GM21717 (cell line): ENCODE results near the gene CD63.

Source experiments
- ATAC-seq: cut with Tn5 transposase; IDR thresholded peaks from one replicate; pipeline ENCODE4 v1.9.1; 2021; ENCODE audit warnings: mild to moderate bottlenecking, moderate library complexity; ENCODE audit not compliant: unreplicated experiment

The CD63 gene

DNA sequence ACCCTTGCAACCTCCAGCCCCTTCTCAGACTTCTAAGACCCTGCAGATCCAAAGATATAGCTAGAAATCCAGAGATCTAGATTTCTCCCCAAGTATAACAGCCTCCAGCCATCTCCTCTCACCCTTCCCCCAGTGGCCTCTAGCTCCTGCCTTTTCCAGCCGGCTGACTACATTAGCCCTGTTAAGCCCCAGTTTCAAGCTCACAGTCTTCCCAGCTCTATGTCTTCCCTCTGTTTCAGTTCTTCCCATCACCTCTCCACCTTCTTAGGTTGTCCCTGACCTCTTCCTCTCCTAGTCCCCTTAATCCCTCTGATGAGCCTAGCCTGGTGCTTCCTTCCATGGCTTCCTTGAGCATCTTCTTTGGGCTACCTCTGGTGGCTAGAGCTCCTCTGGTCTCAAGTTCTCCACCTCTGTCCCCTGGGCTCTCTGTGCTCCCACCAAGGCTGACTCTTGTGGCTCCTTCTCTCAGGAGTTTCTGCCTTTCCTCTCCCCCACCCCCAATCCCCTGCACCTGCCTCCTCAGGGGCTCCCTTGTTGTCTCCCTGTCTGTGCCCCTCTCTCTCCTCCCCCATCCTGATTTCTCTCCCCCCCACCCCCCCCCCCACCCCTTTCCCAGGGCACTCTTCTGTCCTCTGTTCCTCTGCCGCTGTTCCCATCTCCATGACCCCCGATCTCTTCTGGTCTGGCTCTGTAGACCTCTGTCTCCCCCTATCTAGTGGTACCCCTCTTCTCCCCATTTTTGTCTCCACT, 13.3 kb upstream of the CD63 start:
- ATAC-seq, result no peak

DNA sequence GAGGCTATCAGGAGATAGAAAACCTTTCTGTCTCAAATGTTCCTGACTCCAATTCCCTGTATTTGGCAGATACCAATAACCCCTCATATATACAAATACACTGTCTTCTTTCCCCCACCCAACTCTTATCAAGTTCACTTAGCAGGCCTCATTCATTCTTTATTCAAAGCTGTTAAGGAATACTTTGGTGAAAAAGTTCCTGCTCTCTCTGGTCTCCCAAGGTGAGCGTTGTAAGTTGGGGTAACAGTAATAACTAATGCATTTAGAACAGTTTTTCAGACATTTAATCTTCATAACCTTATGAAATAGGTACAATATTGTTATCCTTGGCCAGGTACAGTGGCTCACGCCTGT, 10.2 kb upstream of the CD63 start:
- no peak for ATAC-seq

DNA sequence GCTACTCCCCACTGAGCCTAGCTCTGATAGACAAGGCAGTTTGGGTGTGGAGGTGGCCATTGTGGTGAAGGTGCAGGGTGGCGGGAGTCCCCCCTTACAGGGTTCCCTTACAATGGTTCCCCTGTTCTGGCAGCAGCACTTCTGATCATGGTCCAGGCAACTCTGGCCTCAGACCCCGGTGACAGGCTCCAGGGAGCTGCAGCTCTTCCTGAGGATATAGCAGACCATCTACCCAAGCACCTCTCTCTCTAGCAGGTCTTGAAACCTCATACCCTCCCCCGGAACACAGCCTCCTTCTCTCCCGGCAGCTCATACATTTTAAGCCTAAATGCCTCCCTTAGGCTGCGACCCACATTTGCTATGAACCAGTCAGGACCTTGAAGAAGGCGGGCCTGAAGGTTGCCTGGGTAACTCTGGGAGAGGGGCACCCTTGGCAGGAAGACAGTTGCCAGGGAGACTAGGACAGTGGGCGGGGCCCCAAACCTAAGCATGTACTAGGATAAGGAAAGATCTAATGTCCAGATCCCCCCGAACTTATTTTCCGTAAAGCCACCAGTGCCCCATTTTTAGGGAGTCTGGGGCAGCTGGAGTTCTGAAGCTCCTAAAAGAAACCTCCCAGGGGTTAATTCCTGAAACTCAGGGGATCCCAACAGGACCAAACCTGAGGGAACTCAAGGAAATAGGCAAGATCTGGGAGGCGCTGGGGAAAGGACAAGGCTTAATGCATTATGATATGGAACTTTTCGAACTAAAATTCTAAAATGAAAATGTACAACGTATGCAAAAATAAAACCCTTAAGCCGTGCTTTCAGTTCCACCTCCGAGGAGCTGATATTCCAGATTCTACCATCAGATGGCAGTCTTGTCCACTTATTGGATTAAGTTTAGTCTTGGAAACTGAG, 9.6 kb upstream of the CD63 start:
- peak; percentile 85 for ATAC-seq

DNA sequence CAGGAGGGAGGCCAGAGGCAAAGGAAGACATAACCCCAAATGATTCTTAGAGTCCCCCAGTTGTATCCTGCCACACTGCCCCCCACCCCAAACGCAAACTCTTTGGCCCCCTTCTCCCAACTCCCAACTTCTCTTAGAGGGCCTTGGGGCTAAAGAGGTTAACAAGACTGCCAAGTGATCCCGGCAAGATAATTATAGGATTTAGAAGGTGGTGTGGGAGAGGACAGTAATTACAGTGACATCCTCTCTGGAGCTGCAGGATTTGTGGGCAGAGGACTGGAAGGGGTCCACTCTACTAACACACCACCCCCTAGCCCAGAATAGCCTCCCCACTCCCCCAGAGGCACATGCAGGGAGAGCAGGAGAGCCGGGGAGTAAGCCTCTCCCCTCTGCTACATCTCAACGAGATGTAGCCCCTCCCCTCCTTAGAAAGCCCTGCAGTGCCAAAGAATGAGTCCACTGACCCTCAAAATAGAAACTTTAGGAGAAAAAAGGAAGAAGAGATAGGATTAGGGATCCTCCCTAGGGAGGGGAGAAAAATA, 8.8 kb upstream of the CD63 start:
- no peak for ATAC-seq

DNA sequence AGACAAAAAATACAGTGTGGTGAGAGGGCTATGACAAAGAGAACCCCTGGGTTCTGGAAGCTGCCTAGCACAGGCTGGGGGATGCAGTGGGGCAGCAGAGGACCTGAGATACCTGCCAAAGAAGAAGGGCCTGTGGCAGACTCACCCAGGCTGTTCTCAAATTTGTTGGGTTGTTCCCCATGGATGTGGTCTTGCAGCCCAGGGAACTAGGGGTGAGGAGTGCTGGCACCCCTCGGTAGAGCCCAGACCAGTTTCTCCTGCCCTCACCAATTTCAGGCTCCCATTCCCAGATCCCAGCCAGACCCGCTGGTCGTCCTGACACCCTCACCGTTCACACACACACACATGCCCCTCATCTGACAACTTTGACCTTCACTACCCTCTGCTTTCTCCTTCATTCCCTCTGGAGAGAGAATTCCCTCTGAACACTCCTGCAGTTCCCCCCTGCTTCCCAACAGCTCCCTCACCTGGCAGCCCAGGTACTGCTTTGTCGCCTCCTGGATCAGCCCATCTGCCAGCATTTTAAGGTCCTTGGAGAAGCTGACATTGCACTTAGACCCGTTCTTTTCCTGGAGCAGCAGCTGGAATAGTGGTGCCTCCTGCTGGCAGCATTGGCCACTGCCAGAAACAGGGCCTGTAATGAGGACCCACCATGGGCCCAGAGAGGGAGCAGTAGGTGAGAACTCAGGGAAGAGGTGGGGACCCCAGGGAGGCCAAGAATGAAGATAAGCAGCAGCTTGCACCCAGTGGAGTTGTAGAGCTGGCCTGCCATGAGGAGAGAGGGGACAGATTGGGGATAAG, 8.2 kb upstream of the CD63 start:
- ATAC-seq, result peak; percentile 42

DNA sequence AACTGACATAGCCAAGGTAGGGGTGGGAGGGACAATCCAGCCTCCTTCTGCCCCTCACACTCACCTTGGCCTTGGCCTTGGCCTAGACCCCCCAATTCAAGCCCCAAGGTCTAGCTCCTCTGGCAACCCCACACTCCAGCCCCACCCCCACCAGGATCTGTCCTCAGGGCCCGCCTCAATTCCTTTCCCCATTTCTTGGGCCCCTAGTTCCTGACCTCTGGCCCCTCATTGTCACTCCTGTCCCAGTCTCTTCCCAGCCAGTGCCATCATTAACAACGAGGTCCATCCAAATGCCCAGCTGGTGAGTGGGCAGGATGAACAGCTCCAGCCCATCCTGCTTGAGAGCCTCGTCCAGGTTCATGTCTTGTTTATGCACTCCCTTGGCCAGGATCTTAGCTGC, 7.3 kb upstream of the CD63 start:
- no peak for ATAC-seq

DNA sequence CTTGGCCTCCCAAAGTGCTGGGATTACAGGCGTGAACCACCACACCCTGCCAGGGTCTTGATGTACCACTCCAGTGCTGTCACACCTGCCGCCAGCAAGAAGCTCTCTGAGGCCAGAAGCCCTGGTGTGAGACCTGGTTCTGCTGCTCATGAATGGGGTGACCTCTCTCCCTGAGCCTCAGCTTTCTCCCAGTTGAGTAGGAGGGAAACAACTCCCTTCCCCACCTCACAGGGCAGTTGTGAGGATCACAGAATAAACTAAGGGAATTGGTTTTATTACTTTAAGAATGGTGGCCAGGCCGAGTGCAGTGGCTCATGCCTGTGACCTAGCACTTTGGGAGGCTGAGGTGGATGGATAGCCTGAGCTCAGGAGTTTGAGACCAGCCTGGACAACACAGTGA, 5.8 kb upstream of the CD63 start:
- no peak for ATAC-seq

DNA sequence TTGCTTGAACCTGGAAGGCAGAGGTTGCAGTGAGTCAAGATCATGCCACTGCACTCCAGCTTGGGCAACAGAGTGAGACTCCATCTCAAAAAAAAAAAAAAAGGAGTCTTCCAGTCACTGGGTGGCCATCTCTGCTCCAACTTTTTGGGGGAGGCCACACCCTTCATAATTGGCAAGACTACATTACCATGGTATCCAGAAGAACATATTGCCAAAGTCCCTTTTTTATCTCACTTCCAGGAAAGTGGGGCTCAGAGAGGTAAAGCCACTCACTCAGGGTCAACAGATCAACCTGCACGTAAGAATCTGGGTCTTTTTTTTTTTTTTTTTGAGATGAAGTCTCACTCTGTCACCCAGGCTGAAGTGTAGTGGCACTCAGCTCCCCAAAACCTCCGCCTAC, 5.0 kb upstream of the CD63 start:
- ATAC-seq, result no peak

DNA sequence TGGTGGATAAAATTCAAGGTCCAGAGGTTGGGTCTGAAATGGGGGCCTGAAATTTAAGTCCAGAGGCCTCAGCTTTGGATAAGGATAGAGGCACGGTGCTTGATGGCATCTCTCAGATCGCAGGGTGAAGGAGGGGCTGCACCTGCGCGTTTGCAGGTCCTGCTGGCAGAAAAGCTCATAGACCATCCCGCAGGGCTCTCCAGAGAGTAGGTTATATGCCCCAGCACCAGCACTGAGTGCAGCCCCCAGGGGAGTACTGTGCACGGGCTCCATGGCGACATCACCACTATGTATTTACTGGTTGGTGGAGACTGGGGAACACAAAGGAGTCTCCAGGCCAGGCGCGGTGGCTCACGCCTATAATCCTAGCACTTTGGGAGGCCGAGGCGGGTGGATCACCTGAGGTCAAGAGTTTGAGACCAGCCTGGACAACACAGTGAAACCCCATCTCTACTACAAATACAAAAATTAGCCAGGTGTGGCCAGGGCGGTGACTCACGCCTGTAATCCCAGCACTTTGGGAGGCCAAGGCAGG, 4.3 kb upstream of the CD63 start:
- no peak for ATAC-seq

DNA sequence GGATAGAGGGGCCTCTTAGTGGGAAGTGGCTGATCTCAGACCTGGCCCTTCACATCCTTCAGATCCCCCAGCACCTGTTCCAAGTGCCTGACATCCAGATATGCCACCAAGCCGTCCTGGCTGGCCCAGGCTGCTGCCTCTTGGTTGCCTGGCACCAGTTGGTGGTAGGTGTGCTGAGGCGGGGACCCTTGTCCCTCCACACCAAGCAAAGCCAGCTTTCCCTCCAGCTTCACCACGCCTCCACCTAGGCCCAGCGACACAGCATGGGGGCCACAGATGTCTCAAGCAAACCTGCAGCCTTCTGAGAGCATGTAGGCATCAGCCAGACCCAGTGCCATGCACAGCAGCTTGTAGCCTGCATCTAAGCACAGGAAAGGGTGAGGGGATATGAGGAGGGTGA, 3.5 kb upstream of the CD63 start:
- ATAC-seq, result no peak

DNA sequence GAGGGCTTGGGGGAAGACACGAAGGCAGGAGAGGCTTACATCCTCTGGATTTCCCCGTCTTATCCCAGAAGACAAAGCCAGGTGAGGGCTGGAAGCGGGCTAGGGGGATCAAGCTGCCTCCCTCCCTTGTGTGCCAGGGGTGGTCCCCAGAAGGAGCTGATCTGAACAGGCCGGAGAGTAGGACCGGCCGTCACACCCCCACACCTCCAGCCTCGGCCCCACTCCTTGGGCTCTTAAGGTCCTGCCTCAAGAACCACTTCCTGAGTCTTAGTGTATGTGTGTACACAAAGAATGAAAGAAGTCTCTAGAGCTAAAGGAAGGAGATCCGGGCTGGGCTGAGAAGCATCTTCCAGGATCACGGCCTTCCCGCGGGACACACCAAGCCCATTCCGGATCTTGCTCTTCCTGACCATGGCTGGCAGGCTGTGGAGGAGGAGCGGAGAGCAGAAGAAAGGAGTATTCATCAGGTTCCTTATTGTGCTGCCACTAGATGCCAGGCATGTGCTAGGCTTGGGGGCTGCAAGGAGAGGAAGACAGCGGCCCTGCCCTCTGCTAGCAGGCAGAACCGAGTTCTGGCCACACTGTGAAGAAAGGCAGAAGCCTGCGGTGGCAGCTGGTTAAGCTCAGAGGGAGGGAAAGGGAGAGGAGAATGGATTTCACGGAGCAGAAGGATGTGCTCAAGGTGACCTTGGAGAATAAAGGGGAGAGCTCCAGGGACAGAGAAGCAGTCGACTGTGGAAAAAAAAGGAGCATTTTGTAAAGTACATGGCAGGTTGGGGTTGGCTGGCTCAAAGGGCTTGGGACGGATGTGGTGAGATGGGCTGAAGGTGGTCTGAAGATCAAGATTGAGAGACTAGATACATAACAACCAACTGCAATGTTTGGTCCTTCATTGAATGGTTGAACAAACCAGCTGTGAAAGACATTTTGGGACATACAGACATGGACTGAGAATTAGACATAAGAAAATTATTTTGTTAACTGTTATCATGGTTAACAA, 1.3 kb upstream of the CD63 start:
- ATAC-seq, result peak; percentile 29

DNA sequence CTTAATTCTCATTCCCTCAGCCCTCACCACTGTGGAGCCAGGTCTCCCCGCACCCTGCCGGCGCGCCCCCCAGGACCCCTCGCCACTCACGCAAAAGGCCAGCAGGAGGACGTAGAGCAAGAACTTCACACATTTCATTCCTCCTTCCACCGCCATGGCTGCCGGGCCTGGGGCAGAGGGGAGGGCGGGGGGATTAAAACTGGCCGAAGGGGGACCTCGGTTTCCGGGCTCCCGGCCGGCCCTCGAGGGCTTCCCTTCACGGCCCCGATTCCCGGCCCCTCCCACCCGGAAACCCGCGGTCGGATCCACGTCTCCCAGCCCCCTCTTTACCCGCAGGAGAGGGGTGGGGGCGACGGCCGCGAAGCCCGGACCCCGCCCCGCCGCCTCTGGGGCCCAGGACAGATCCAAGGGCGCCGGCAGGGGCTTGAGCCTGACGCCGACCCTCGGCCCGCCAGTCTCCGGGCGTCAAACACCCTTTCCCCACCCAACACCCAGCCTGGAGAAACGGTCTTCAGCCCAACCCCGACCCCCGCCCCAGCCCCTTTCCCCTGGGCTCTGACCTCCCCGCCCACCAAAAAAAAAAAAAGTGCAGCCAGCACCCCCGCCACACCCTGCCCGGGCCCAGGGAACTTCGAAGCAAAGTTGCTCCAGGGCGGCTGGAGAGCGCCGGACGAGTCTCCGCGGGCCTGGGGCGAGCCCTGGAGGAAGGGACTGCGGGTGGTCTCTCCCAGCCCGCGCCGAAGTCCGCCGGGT, 447 bp downstream of the CD63 start:
- peak; percentile 13 for ATAC-seq

DNA sequence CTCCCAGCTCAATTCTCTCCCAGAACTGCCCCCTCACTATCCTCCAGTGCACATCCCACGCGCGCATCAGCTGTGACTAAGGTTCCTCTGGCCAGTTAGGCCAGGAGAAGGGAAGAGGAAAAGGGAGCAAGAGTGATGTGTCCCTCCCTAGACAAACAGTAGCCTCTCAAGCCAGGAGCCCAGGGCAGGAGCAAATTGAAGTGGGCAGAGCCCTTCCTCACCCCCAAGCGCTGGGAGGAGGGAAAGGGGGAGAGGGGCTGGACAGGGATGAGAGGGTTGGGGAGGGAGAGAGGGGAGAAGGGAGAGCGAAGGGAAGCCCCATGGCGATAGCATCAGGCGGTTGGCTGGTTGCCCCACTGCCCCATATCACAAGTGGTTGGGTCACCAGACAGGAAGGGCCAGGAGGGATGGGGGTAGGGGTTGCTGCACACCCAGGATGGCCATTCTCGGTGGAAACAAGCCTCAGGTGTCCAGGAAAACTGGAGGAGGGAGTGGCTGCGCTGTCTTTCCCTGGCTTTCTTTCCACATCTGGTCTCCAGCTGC, 1.1 kb downstream of the CD63 start:
- no peak for ATAC-seq

DNA sequence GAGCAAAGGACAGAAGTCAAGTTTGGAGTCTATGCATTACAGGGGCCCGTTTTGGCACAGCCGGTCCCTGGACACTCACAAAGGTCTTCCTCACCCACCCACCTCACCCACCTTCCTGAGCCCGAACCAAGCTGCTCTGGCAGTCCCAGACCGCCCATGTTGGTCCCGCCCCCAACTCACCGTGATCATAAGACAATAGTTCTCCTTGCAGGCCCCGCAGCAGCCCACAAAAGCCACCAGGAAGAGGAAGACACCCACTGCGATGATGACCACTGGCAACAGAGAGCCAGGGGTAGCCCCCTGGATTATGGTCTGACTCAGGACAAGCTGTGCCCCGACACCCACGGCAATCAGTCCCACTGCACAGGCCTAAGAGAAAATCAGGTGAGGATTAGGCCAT, 1.8 kb downstream of the CD63 start:
- ATAC-seq, result no peak

DNA sequence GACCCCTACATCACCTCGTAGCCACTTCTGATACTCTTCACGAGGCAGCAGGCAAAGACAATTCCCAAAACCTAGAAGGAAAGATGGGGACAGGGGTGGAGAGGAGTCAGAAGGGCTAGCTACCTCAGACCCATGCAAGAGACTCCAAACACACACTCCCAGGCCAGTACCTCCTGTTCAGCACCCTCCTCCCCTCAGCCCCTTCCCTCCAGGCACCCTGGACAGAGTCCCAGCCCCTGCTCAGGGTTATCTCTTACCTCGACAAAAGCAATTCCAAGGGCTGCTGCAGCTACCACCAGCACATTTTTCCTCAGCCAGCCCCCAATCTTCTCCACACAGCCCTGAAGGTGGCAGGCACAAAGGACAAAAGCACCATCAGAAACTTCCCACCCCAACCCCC, 3.3 kb downstream of the CD63 start:
- ATAC-seq, result no peak

DNA sequence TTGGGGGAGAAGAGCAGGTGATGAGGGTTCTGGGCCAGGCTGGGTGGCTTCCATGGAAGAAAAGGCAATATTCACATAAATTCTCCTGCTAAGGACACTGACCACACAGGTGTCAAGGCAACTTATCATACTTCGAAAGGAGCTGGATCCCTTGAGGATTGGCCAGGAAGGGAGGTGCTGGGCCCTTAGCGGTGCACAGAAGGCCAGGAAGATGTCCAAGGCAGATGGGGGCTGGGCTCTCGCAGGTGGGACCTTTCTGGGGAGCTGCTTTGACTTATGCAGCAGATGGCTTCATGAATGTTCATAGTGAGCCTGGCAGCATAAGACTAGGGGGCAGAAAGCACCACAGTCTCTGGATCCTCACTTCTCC, 3.9 kb downstream of the CD63 start:
- ATAC-seq, result no peak

DNA sequence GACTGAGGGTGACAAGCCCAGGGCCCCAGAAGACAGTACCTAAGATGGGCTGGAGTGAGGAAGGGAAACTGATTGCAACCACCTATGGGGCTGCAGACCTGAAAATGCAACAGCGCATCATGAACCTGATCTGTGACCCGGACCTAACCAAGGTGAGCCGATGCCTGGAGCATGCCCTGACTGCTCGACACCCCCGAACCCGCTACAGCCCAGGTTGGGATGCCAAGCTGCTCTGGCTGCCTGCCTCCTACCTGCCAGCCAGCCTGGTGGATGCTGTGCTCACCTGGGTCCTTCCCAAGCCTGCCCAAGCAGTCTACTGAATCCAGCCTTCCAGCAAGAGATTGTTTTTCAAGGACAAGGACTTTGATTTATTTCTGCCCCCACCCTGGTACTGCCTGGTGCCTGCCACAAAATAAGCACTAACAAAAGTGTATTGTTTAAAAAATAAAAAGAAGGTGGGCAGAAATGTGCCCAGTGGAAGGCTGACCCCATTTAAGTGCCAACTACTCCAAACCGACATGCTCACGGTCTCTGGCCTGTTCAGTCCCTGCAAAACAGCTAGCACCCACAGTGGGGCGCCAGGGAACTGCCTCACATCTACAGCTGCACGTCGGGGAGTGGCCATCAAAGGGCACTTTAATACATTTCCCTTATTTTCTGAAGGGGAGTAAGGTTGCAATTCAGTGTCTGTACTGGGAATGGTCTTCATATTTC, 4.4 kb downstream of the CD63 start:
- ATAC-seq, result no peak

DNA sequence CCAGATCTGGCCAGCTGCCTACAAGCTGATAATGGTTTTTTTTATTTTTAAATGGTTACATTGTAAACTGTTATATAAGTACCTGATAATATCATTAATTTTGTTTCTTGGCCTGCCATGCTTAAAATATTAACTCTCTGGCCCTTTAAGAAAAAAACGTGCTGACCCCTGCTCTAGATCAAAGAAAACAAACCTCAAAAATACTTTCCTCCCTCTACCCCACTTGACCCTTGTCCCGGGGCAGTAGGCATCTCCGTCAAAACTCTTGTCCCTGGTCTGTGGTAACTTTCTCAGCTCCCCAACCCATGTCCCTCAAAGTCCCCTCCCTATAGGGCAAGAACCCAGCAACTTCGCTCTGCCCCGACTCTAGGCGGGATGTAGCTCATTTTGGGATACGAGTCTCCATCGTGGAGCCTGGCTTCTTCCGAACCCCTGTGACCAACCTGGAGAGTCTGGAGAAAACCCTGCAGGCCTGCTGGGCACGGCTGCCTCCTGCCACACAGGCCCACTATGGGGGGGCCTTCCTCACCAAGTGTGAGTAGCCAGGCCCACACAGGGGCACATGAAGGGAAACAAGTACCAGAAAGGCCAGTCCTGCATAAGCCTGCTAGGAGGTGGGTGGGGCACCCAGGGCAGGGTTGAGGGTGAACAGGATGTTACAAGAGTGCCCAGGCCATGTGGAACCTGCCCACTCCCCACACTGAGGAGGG, 5.1 kb downstream of the CD63 start:
- ATAC-seq, result no peak
